ENCODE results near the gene RASSF5.

DNA sequence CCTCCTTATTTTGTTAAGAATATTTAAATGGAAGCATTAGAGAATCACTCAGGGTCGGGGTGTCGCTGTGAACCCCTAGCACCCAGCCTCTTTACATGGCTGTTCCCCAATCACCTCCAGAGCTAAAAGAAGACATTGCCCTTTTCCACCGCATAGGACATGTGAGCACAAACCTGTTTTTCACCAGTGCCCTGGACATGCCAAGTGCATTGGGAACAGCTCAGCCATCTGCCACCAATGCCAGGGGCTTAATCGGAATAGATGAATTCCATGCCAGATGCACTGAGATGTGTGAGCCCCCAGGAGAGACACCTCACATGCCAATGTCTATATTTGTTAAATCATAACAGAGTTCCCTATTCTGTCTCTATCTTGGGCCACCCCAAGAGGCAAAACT is 71.6 kb downstream of the RASSF5 start:
- TF ChIP-seq, protein P1, sequence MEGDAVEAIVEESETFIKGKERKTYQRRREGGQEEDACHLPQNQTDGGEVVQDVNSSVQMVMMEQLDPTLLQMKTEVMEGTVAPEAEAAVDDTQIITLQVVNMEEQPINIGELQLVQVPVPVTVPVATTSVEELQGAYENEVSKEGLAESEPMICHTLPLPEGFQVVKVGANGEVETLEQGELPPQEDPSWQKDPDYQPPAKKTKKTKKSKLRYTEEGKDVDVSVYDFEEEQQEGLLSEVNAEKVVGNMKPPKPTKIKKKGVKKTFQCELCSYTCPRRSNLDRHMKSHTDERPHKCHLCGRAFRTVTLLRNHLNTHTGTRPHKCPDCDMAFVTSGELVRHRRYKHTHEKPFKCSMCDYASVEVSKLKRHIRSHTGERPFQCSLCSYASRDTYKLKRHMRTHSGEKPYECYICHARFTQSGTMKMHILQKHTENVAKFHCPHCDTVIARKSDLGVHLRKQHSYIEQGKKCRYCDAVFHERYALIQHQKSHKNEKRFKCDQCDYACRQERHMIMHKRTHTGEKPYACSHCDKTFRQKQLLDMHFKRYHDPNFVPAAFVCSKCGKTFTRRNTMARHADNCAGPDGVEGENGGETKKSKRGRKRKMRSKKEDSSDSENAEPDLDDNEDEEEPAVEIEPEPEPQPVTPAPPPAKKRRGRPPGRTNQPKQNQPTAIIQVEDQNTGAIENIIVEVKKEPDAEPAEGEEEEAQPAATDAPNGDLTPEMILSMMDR (IDR thresholded peaks at IDR 0.05; ENCODE audit: poor library complexity, severe bottlenecking) = no peak
- TF ChIP-seq EZH2 (IDR thresholded peaks at IDR 0.05; ENCODE audit: borderline replicate concordance, insufficient read depth, low read length, poor library complexity, severe bottlenecking) (no peak), EP300 (conservative IDR thresholded peaks at IDR 0.05; ENCODE audit: poor library complexity, severe bottlenecking) (no peak), SMC3 (conservative IDR thresholded peaks at IDR 0.05; ENCODE audit: poor library complexity) (no peak), RAD21 (conservative IDR thresholded peaks at IDR 0.05) (no peak), REST (IDR thresholded peaks at IDR 0.05; ENCODE audit: borderline replicate concordance) (no peak), MXI1 (conservative IDR thresholded peaks at IDR 0.05; ENCODE audit: poor library complexity, severe bottlenecking) (no peak)

Measured in neural cell (in vitro differentiated cells).